Measurements from ENCODE around the gene MORF4L1.

DNA sequence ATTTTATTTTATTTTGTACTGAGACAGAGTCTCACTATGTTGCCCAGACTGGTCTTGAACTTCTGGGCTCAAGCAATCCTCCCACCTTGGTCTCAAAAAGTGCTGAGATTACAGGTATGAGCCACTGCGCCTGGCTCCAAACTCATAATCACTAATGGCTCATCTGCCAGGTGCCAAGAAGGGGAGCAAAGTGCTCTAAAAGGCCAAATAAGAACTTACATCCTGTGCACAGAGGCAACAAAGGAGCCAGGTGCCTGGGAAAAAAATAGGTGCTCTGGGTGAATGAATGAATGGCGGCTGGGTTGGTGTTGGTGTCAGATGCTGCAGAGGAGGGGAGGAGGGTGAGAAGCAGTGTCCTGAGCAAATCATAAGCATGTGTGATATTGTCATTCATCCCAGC is 35.6 kb upstream of the MORF4L1 start:
- no peak for TF ChIP-seq CTCF (conservative IDR thresholded peaks at IDR 0.05 in 1 of 2, IDR thresholded peaks at IDR 0.05 in 1 of 2; ENCODE audit: extremely low read depth in 1 of 2, insufficient read depth in 1 of 2, low read depth in 1 of 2, low read length in 2 of 2)
- TF ChIP-seq EZH2 (IDR thresholded peaks at IDR 0.05; ENCODE audit: borderline replicate concordance, low read length), result no peak

All from mammary epithelial cell (primary cell).